HG02678 (cell line): ENCODE results near the gene SH3GLB1.
A peak's percentile ranks its signal among the peaks of the same experiment; 100 is the strongest.
"Not testable (repeated sequence)": the region's sequence is repeated elsewhere in the genome, so short reads cannot be mapped to it uniquely, and the experiment has no call there.

Experiments
- ATAC-seq: cut with Tn5 transposase; IDR thresholded peaks from one replicate; pipeline ENCODE4 v1.9.1; 2021; ENCODE audit warnings: mild to moderate bottlenecking, moderate library complexity; ENCODE audit not compliant: unreplicated experiment

SH3GLB1 gene

GRCh38 chr1:86704458-86704971 lies at the start of gene SH3GLB1:
SH3GLB1 (plus strand) TSS chr1:86704576; CDS start chr1:86704900, 324 bp downstream.
- ATAC-seq = peak; percentile 86

GRCh38 chr1:86658381-86658780 lies 46.0 kb upstream of the SH3GLB1 start:
- ATAC-seq = not testable (repeated sequence)

- no peak for ATAC-seq
These were observed 38.0 kb upstream of the SH3GLB1 start for GRCh38 chr1:86666368-86666767.

- ATAC-seq = no peak
These were observed 16.8 kb upstream of the SH3GLB1 start for GRCh38 chr1:86687595-86687994.

- no peak for ATAC-seq
These were observed 11.7 kb upstream of the SH3GLB1 start for GRCh38 chr1:86692641-86693040.

- ATAC-seq = no peak
These were observed 9.0 kb upstream of the SH3GLB1 start for GRCh38 chr1:86695400-86695799.

- ATAC-seq = no peak
These were observed 7.9 kb upstream of the SH3GLB1 start for GRCh38 chr1:86696522-86696921.

GRCh38 chr1:86699186-86699585 lies 5.2 kb upstream of the SH3GLB1 start:
- ATAC-seq = no peak

- no peak for ATAC-seq
These were observed 2.6 kb upstream of the SH3GLB1 start for GRCh38 chr1:86701731-86702130.

GRCh38 chr1:86702954-86703494 lies 1.4 kb upstream of the SH3GLB1 start:
- not testable (repeated sequence) for ATAC-seq

GRCh38 chr1:86703696-86704457 lies 499 bp upstream of the SH3GLB1 start:
- ATAC-seq = peak; percentile 36

- peak; percentile 25 for ATAC-seq
These were observed 742 bp downstream of the SH3GLB1 start for GRCh38 chr1:86704972-86705664.

- no peak for ATAC-seq
These were observed 1.2 kb downstream of the SH3GLB1 start for GRCh38 chr1:86705665-86705985.

- no peak for ATAC-seq
These were observed 1.8 kb downstream of the SH3GLB1 start for GRCh38 chr1:86706018-86706635.

- no peak for ATAC-seq
These were observed 4.5 kb downstream of the SH3GLB1 start for GRCh38 chr1:86708920-86709319.

- no peak for ATAC-seq
These were observed 7.9 kb downstream of the SH3GLB1 start for GRCh38 chr1:86712088-86712860.

GRCh38 chr1:86713477-86713876 lies 9.1 kb downstream of the SH3GLB1 start:
- ATAC-seq = no peak

- ATAC-seq = no peak
These were observed 9.8 kb downstream of the SH3GLB1 start for GRCh38 chr1:86714159-86714558.

GRCh38 chr1:86714561-86715244 lies 10.3 kb downstream of the SH3GLB1 start:
- ATAC-seq = no peak

- ATAC-seq = no peak
These were observed 14.4 kb downstream of the SH3GLB1 start for GRCh38 chr1:86718786-86719185.
